ENCODE data around the gene IFT122. TPM values are rescaled to one million over a fixed set of nuclear protein-coding genes. Genes with fewer than 3 reads are reported as not detected.
A peak's percentile ranks its signal among the peaks of the same experiment; 100 is the strongest.

IFT122 gene
- total and polyA plus RNA-seq, 8 donors = 15.3 to 37.1 (median 21.8) TPM

GRCh38 chr3:129469026-129469425 is 29.0 kb downstream of the IFT122 start:
- no peak for FAIRE-seq
- Histone ChIP-seq H3K4me3 (no peak overlapping the region), H3K27ac (no peak overlapping the region), H3K4me1 (no peaks in the 10 kb centered on the region), H3K27me3 (no peaks in the 10 kb centered on the region), H3K36me3 (no peaks in the 10 kb centered on the region), H3K9me3 (no peaks in the 10 kb centered on the region)
- intact Hi-C loops (cut with DNase I) = no loop called here
- 41 to 49% methylated on average over 2 of the region's 2 CpGs for WGBS, 2 donors
- no peak for TF ChIP-seq CTCF (IDR thresholded peaks at IDR 0.05)
- no peak for DNase-seq
- peak in 3 of 4 donors; percentile 41 to 50 (median 44) for ATAC-seq

GRCh38 chr3:129470861-129471260 is 30.8 kb downstream of the IFT122 start:
- WGBS, 2 donors = 98 to 100% methylated on average over 2 of the region's 2 CpGs
- no peaks in the 10 kb centered on the region for H3K27me3 ChIP-seq
- no peaks in the 10 kb centered on the region for H3K4me1 ChIP-seq
- no peak overlapping the region for H3K27ac ChIP-seq
- intact Hi-C loops (cut with DNase I) = no loop called here
- ATAC-seq = no peak
- TF ChIP-seq CTCF (IDR thresholded peaks at IDR 0.05) = no peak
- no peaks in the 10 kb centered on the region for H3K36me3 ChIP-seq
- no peak for FAIRE-seq
- H3K9me3 ChIP-seq = no peaks in the 10 kb centered on the region
- no peak for DNase-seq
- H3K4me3 ChIP-seq = no peak overlapping the region

GRCh38 chr3:129473067-129473768 is 33.2 kb downstream of the IFT122 start:
- peaks cover 0 to 6% (median 0%) of the 10 kb centered on the region in 3 donors for H3K4me1 ChIP-seq
- H3K27ac ChIP-seq = no peak overlapping the region
- intact Hi-C loops (cut with DNase I) = no loop called here
- TF ChIP-seq CTCF (IDR thresholded peaks at IDR 0.05) = no peak
- DNase-seq = no peak
- no peak overlapping the region for H3K4me3 ChIP-seq
- no peaks in the 10 kb centered on the region for H3K9me3 ChIP-seq
- peaks cover 0 to 5% (median 0%) of the 10 kb centered on the region in 3 donors for H3K36me3 ChIP-seq
- no peaks in the 10 kb centered on the region for H3K27me3 ChIP-seq
- WGBS, 2 donors = 58 to 65% methylated on average over 4 of the region's 4 CpGs
- ATAC-seq = no peak
- FAIRE-seq = no peak

- peaks cover 0 to 6% (median 0%) of the 10 kb centered on the region in 3 donors for H3K4me1 ChIP-seq
- TF ChIP-seq CTCF (IDR thresholded peaks at IDR 0.05) = no peak
- H3K27ac ChIP-seq = no peak overlapping the region
- FAIRE-seq = no peak
- ATAC-seq = no peak
- no peak for DNase-seq
- no peaks in the 10 kb centered on the region for H3K27me3 ChIP-seq
- no peak overlapping the region for H3K4me3 ChIP-seq
- intact Hi-C loops (cut with DNase I) = no loop called here
- 82 to 87% methylated on average over 4 of the region's 4 CpGs for WGBS, 2 donors
- no peaks in the 10 kb centered on the region for H3K9me3 ChIP-seq
- H3K36me3 ChIP-seq = peaks cover 0 to 10% (median 0%) of the 10 kb centered on the region in 3 donors
These were observed 33.7 kb downstream of the IFT122 start for GRCh38 chr3:129473769-129474152.

Data from pancreas (tissue), 10 donors.